CD14-positive monocyte (primary cell): ENCODE measurements around the gene LIM2. TPM values are rescaled to one million over a fixed set of nuclear protein-coding genes. Genes with fewer than 3 reads are reported as not detected.

Source experiments
- DNase-seq, 3 donors: peaks; one replicate each; pipeline ENCODE4 v3.0.0-alpha.2; 2011 to 2022
- H2AFZ ChIP-seq: 2 replicates; pipeline ENCODE4 v1.6.0; 2012; ENCODE audit warnings: mild to moderate bottlenecking, low read depth, low read length, inconsistent platforms; ENCODE audit not compliant: insufficient read depth, poor library complexity, severe bottlenecking
- H3K27ac ChIP-seq, 2 donors: 1 replicate in 1 of 2; 2 replicates in 1 of 2; pipeline ENCODE4 v1.5.1; 2012 to 2013; ENCODE audit warnings: low read length in 2 of 2, control low read depth in 1 of 2, inconsistent platforms in 1 of 2, low read depth in 1 of 2, mild to moderate bottlenecking in 1 of 2
- H3K27me3 ChIP-seq, 2 donors: one replicate each; pipeline versions ENCODE4 v1.6.0 to v1.6.1; 2011 to 2013; ENCODE audit warnings: low read length in 2 of 2; ENCODE audit not compliant: control insufficient read depth in 2 of 2, insufficient read depth in 2 of 2
- H3K36me3 ChIP-seq, 2 donors: replicated peaks in 1 of 2; 1 replicate in 1 of 2; 2 replicates in 1 of 2; pipeline versions ENCODE4 v1.5.1 to v1.6.1; 2012 to 2013; ENCODE audit warnings: low read length in 2 of 2, control low read depth in 1 of 2, inconsistent platforms in 1 of 2, mild to moderate bottlenecking in 1 of 2; ENCODE audit not compliant: insufficient read depth in 2 of 2, control insufficient read depth in 1 of 2
- H3K4me1 ChIP-seq, 2 donors: 1 replicate in 1 of 2; 2 replicates in 1 of 2; pipeline versions ENCODE4 v1.5.1 to v1.6.1; 2012 to 2013; ENCODE audit warnings: low read length in 2 of 2, control low read depth in 1 of 2, inconsistent platforms in 1 of 2, mild to moderate bottlenecking in 1 of 2, moderate library complexity in 1 of 2; ENCODE audit not compliant: insufficient read depth in 2 of 2, control insufficient read depth in 1 of 2
- H3K4me2 ChIP-seq: replicated peaks from 2 replicates; pipeline ENCODE3; 2012; ENCODE audit warnings: low read length, moderate library complexity, mild to moderate bottlenecking; ENCODE audit not compliant: poor library complexity, severe bottlenecking; ENCODE audit errors: extremely low read depth
- H3K4me3 ChIP-seq, 3 experiments: fragments of 200-600 bp in 1 of 3; sonication (generic) in 1 of 3; replicated peaks in 1 of 3; 1 replicate in 2 of 3; 2 replicates in 1 of 3; pipeline ENCODE4 v1.5.1; 2011 to 2013; ENCODE audit warnings: low read length in 3 of 3, mild to moderate bottlenecking in 3 of 3, control low read depth in 2 of 3, low read depth in 2 of 3, inconsistent platforms in 1 of 3, moderate library complexity in 1 of 3
- H3K79me2 ChIP-seq: 2 replicates; pipeline ENCODE4 v1.6.0; 2012; ENCODE audit warnings: mild to moderate bottlenecking, control low read depth, inconsistent platforms, low read length, moderate library complexity; ENCODE audit not compliant: insufficient read depth
- H3K9ac ChIP-seq: 2 replicates; pipeline ENCODE4 v1.6.0; 2017; ENCODE audit warnings: low read length, mild to moderate bottlenecking; ENCODE audit not compliant: insufficient read depth, poor library complexity, severe bottlenecking
- H3K9me3 ChIP-seq, 2 donors: replicated peaks in 1 of 2; 1 replicate in 1 of 2; 2 replicates in 1 of 2; pipeline versions ENCODE4 v1.5.1 to v1.6.1; 2012 to 2013; ENCODE audit warnings: low read length in 2 of 2, control low read depth in 1 of 2; ENCODE audit not compliant: control insufficient read depth in 1 of 2, insufficient read depth in 1 of 2
- H4K20me1 ChIP-seq: 2 replicates; pipeline ENCODE4 v1.6.0; 2012; ENCODE audit warnings: mild to moderate bottlenecking, low read length, control low read depth, moderate library complexity; ENCODE audit not compliant: insufficient read depth
- H3K27ac Mint-ChIP-seq, 7 donors: one replicate each; pipeline ENCODE4 v1.8.0; 2020; ENCODE audit warnings: mild to moderate bottlenecking in 7 of 7, mixed read lengths in 7 of 7, moderate library complexity in 6 of 7, inconsistent platforms in 2 of 7
- H3K27me3 Mint-ChIP-seq, 3 donors: one replicate each; pipeline ENCODE4 v1.8.0; 2021 to 2022; ENCODE audit warnings: low read depth in 3 of 3, mild to moderate bottlenecking in 3 of 3, mixed read lengths in 3 of 3, moderate library complexity in 3 of 3, inconsistent platforms in 1 of 3
- H3K36me3 Mint-ChIP-seq, 2 donors: one replicate each; pipeline ENCODE4 v1.8.0; 2020; ENCODE audit warnings: mixed read lengths in 2 of 2, inconsistent platforms in 1 of 2, mild to moderate bottlenecking in 1 of 2
- H3K4me1 Mint-ChIP-seq: one replicate; pipeline ENCODE4 v1.8.0; 2020; ENCODE audit warnings: mild to moderate bottlenecking, mixed read lengths
- H3K4me3 Mint-ChIP-seq, 2 donors: one replicate each; pipeline ENCODE4 v1.8.0; 2020; ENCODE audit warnings: mild to moderate bottlenecking in 2 of 2, mixed read lengths in 2 of 2, moderate library complexity in 1 of 2
- H3K9me3 Mint-ChIP-seq, 7 donors: one replicate each; pipeline ENCODE4 v1.8.0; 2020 to 2022; ENCODE audit warnings: mixed read lengths in 7 of 7, mild to moderate bottlenecking in 6 of 7, moderate library complexity in 6 of 7, inconsistent platforms in 2 of 7
- CTCF ChIP-seq: fragments of 200-600 bp; IDR thresholded peaks from one replicate; pipeline ENCODE4 v1.8.0; 2022; ENCODE audit warnings: antibody characterized with exemption, mild to moderate bottlenecking
- WGBS: methylation state at CpG from one replicate; pipeline ENCODE4 v1.1.5; 2013; ENCODE audit warnings: missing lambda C conversion rate; ENCODE audit not compliant: insufficient coverage; 5-methylcytosine and 5-hydroxymethylcytosine counted together
- intact Hi-C, 2 donors: fragments of 100-400 bp; cut with micrococcal nuclease; formaldehyde crosslinking; loops; one replicate each; pipeline versions ENCODE4 v1.15.0 to v1.15.1; 2023
- polyA plus RNA-seq, 3 donors: library from polyadenylated mRNA; depleted of rRNA in 1 of 3; unstranded in 2 of 3; stranded (reverse) in 1 of 3; fragments of 300-500 nt in 2 of 3; fragments of >200 nt in 1 of 3; fragmentation: Illumina TruSeq in 2 of 3; gene quantifications; 1 replicate in 2 of 3; 2 replicates in 1 of 3; pipeline ENCODE4 v1.2.3, GENCODE V29; 2012 to 2021

LIM2 gene
- polyA plus RNA-seq, 3 donors = not detected

GRCh38 chr19:51396175-51396574 is 8.4 kb upstream of the LIM2 start:
- Histone ChIP-seq H3K27me3 (no peaks in the 10 kb centered on the region), H3K4me1 (peaks cover 31 to 38% of the 10 kb centered on the region in 2 donors), H4K20me1 (no peaks in the 10 kb centered on the region), H3K4me3 (no peak overlapping the region), H3K9me3 (peaks cover 0 to under 1% of the 10 kb centered on the region in 2 donors), H3K9ac (no peak overlapping the region), H2AFZ (no peak overlapping the region), H3K27ac (peak overlapping the region in 1 of 2 donors; percentile 79), H3K36me3 (no peaks in the 10 kb centered on the region), H3K4me2 (no peak overlapping the region), H3K79me2 (peaks cover 8% of the 10 kb centered on the region)
- peaks cover 0 to 3% (median 1%) of the 10 kb centered on the region in 7 donors for H3K9me3 Mint-ChIP-seq
- DNase-seq = no peak
- peaks cover 40% of the 10 kb centered on the region for H3K4me1 Mint-ChIP-seq
- no peak for TF ChIP-seq CTCF
- H3K27me3 Mint-ChIP-seq = peaks cover 0 to 4% (median 0%) of the 10 kb centered on the region in 3 donors
- intact Hi-C loops = loop anchor here in 1 of 2 donors (5.0 to 10.0 kb wide), 3 partner anchors 41 to 269 kb away; partner anchors contain the start of gene SIGLEC12
- H3K4me3 Mint-ChIP-seq = no peak overlapping the region
- no peaks in the 10 kb centered on the region for H3K36me3 Mint-ChIP-seq
- 100% methylated on average over 2 of the region's 2 CpGs for whole genome bisulfite sequencing
- H3K27ac Mint-ChIP-seq = peak overlapping the region; percentile 80 to 97 (median 94)

- Histone ChIP-seq H3K9me3 (no peaks in the 10 kb centered on the region), H3K36me3 (no peaks in the 10 kb centered on the region), H4K20me1 (no peaks in the 10 kb centered on the region), H3K4me1 (peaks cover 35 to 40% of the 10 kb centered on the region in 2 donors), H3K9ac (peak overlapping the region; percentile 23), H2AFZ (peak overlapping the region; percentile 77), H3K4me3 (peak overlapping the region; percentile 17 to 74 (median 31)), H3K27me3 (no peaks in the 10 kb centered on the region), H3K27ac (peak overlapping the region; percentile 76 to 79), H3K4me2 (peak overlapping the region; percentile 58), H3K79me2 (peaks cover 8% of the 10 kb centered on the region)
- Mint-ChIP-seq H3K9me3 (peaks cover 0 to 3% (median 0%) of the 10 kb centered on the region in 7 donors), H3K4me1 (peaks cover 43% of the 10 kb centered on the region), H3K4me3 (peak overlapping the region; percentile 69 to 82), H3K27ac (peak overlapping the region; percentile 88 to 97 (median 94)), H3K36me3 (no peaks in the 10 kb centered on the region), H3K27me3 (peaks cover 0 to 4% (median 1%) of the 10 kb centered on the region in 3 donors)
- DNase-seq = peak; percentile 96 to 98 (median 98)
- WGBS = 3% methylated on average over 35 of the region's 45 CpGs
- TF ChIP-seq CTCF = no peak
- intact Hi-C loops = loop anchor here (2.0 to 10.0 kb wide), 3 partner anchors 27 to 271 kb away; partner anchors contain the start of genes ETFB (in 1 of the 2) and SIGLEC12 (in 1 of the 2)
Observed at GRCh38 chr19:51394050-51394836, 6.5 kb upstream of the LIM2 start.
